B cell (primary cell): ENCODE results near the gene ELL.

ENCODE experiments used
- CTCF ChIP-seq: fragments of 200-600 bp; IDR thresholded peaks from one replicate; pipeline ENCODE4 v1.8.0; 2022; ENCODE audit warnings: antibody characterized with exemption, mild to moderate bottlenecking
- EZH2 ChIP-seq: IDR thresholded peaks from 2 replicates; pipeline ENCODE4 v1.6.1; 2012; ENCODE audit warnings: borderline replicate concordance, low read depth, mild to moderate bottlenecking, moderate library complexity, low read length; ENCODE audit not compliant: insufficient read depth, poor library complexity, severe bottlenecking

DNA sequence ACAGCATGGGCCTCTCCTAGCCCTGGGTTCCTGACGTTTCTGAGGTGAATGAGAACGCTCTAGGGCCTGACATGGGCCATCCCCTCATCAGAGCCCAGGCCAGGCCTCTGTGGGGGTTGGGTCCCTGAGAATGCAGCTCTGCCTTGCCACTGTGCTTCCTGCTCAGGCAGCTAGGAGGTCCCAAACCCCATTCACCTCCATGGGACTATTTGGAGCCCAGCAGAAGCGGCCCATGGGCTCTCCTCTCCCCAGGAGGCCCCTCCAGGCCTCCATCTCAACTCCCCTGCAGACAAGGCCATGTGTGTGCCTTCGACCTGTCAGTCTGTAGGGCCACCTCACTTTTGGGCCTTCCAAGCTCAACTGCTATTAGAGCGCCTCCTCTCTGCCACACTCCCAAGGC, 36.9 kb downstream of the ELL start:
- TF ChIP-seq CTCF = no peak
- no peak for TF ChIP-seq EZH2
